ENCODE results near the gene PLS1. TPM values are rescaled to one million over a fixed set of nuclear protein-coding genes. Genes with fewer than 3 reads are reported as not detected.
"Not testable (repeated sequence)": the region's sequence is repeated elsewhere in the genome, so short reads cannot be mapped to it uniquely, and the experiment has no call there.

Gene PLS1
- polyA plus RNA-seq, 2 of the 4 experiments (the other 2 are of a cell fraction), result 18.5 to 78.1 TPM

DNA sequence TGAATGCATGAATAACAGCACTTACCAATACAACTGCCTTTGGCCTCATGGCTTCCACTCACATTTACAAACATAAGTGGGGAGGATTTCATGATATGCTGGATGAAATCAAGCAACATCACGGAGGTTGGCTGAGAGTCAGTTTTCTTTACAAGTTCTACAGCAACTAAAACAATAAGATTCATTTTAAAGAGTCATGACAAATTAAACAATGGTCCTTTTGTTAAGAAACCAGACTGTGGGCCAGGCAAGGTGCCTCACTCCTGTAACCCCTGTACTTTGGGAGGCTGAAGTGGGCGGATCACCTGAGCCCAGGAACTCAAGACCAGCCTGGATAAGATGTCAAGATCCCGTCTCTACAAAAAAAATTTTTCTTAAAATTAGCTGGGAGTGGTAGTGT, 30.1 kb upstream of the PLS1 start (continued):
- TF ChIP-seq, protein P1, sequence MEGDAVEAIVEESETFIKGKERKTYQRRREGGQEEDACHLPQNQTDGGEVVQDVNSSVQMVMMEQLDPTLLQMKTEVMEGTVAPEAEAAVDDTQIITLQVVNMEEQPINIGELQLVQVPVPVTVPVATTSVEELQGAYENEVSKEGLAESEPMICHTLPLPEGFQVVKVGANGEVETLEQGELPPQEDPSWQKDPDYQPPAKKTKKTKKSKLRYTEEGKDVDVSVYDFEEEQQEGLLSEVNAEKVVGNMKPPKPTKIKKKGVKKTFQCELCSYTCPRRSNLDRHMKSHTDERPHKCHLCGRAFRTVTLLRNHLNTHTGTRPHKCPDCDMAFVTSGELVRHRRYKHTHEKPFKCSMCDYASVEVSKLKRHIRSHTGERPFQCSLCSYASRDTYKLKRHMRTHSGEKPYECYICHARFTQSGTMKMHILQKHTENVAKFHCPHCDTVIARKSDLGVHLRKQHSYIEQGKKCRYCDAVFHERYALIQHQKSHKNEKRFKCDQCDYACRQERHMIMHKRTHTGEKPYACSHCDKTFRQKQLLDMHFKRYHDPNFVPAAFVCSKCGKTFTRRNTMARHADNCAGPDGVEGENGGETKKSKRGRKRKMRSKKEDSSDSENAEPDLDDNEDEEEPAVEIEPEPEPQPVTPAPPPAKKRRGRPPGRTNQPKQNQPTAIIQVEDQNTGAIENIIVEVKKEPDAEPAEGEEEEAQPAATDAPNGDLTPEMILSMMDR (IDR thresholded peaks at IDR 0.05), result no peak
- TF ChIP-seq, protein P2, sequence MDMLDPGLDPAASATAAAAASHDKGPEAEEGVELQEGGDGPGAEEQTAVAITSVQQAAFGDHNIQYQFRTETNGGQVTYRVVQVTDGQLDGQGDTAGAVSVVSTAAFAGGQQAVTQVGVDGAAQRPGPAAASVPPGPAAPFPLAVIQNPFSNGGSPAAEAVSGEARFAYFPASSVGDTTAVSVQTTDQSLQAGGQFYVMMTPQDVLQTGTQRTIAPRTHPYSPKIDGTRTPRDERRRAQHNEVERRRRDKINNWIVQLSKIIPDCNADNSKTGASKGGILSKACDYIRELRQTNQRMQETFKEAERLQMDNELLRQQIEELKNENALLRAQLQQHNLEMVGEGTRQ (IDR thresholded peaks at IDR 0.05), result no peak
- TF ChIP-seq HOXB13 (CRISPR knock-in tag; IDR thresholded peaks at IDR 0.05; ENCODE audit: low read depth) (no peak), CHD4 (IDR thresholded peaks at IDR 0.05; ENCODE audit: borderline replicate concordance) (no peak), CHD2 (IDR thresholded peaks at IDR 0.05; ENCODE audit: low read length, partially characterized antibody) (no peak)

DNA sequence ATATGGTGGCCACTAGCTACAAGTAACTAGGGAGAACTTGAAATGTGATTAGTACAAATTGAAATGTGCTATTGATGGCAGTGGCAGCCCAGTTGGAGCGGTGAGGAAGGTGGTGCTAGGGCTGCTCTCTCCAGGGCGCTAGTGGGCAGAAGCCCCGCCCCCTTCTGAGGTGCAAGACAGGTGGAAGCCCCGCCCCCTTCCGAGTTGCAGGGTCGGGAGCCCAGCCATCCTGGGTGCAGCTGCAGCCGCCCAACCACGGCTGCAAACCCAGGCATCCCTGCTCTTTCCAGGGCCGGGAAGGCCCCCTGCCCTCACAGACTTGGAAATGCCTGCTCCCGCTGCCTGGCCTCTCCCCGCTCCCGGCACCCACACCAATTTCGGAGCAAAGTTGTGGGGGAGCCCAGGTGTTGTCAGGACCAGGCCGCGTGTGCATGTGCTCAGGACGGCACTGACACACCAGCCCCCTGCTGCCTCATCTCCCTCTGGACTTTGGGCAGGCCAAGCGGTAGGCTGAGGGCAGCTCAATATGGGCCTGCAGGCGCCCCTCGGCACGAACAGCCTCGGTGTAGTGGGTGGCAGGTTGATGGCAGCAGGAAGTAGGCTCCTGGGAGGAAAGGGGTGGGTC, 27.7 kb upstream of the PLS1 start:
- Histone ChIP-seq H3K27ac (no peak overlapping the region), H3K4me2 (no peak overlapping the region), H3K4me3 (no peak overlapping the region), H3K9me3 (no peaks in the 10 kb centered on the region), H3K4me1 (no peaks in the 10 kb centered on the region)
- 95% methylated on average over 21 of the region's 21 CpGs for WGBS (ENCODE audit: missing lambda C conversion rate)
- CTCF ChIA-PET, result interaction anchor here (2.5 kb wide), 1 partner anchor 17 kb away, joined by 8 read pairs; no protein-coding TSS in a partner anchor
- FAIRE-seq, result no peak
- POLR2A ChIA-PET, result no interaction called here
- ATAC-seq, result peak in 1 of 2 experiments; percentile 33; a peak in 2 of 6 replicates
- DNase-seq (ENCODE audit: low read depth in 1 of 2, low spot score in 1 of 2), result no peak
- TF ChIP-seq, protein P3, sequence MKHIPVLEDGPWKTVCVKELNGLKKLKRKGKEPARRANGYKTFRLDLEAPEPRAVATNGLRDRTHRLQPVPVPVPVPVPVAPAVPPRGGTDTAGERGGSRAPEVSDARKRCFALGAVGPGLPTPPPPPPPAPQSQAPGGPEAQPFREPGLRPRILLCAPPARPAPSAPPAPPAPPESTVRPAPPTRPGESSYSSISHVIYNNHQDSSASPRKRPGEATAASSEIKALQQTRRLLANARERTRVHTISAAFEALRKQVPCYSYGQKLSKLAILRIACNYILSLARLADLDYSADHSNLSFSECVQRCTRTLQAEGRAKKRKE (CRISPR knock-in tag; IDR thresholded peaks at IDR 0.05; ENCODE audit: low read depth), result no peak
- TF ChIP-seq, protein P4, sequence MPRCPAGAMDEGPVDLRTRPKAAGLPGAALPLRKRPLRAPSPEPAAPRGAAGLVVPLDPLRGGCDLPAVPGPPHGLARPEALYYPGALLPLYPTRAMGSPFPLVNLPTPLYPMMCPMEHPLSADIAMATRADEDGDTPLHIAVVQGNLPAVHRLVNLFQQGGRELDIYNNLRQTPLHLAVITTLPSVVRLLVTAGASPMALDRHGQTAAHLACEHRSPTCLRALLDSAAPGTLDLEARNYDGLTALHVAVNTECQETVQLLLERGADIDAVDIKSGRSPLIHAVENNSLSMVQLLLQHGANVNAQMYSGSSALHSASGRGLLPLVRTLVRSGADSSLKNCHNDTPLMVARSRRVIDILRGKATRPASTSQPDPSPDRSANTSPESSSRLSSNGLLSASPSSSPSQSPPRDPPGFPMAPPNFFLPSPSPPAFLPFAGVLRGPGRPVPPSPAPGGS (IDR thresholded peaks at IDR 0.05), result no peak
- no peak for TF ChIP-seq KDM5A (IDR thresholded peaks at IDR 0.05)

DNA sequence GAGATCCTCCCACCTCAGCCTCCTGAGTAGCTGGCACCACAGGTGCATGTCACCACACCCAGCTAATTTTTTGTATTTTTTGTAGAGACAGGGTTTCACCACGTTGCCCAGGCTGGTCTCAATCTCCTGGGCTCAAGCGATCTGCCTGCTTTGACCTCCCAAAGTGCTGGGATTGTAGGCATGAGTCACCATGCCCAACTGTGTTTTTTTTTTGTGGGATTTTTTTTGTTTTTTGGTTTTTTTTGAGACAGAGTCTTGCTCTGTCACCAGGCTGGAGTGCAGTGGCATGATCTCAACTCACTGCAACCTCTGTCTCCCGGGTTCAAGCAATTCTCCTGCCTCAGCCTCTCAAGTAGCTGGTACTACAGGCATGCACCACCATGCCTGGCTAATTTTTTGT, 26.8 kb upstream of the PLS1 start:
- H3K4me2 ChIP-seq; H3K9me3 ChIP-seq; H3K4me3 ChIP-seq; H3K4me1 ChIP-seq; H3K27ac ChIP-seq; FAIRE-seq; ATAC-seq; DNase-seq (ENCODE audit: low read depth in 1 of 2, low spot score in 1 of 2): not testable (repeated sequence)
- POLR2A ChIA-PET, result interaction anchor here (0.7 kb wide), 1 partner anchor 10 kb away, joined by 5 read pairs; no protein-coding TSS in a partner anchor
- CTCF ChIA-PET, result interaction anchor here (0.6 to 2.5 kb wide), 2 partner anchors 16 to 329 kb away, joined by 3 to 8 read pairs; no protein-coding TSS in a partner anchor
- WGBS (ENCODE audit: missing lambda C conversion rate), result 90% methylated on average over 3 of the region's 3 CpGs

DNA sequence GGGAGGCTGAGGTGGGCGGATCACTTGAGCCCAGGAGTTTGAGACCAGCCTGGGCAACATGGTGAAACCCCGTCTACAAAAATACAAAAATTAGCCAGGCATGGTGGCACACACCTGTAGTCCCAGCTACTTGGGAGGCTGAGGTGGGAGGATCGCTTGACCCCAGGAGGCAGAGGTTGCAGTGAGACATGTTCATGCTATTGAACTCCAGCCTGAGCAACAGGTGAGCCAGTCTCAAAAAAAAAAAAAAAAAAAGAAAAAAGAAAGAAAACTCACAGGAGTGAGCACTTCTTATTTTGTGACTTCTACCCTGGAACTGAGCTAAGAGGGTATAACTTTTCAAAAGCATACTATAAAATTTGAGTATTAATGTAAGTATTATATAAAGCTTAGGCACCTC, 22.0 kb upstream of the PLS1 start:
- H3K4me3 ChIP-seq; H3K9me3 ChIP-seq; FAIRE-seq; ATAC-seq; H3K4me2 ChIP-seq; DNase-seq (ENCODE audit: low read depth in 1 of 2, low spot score in 1 of 2); H3K27ac ChIP-seq: not testable (repeated sequence)
- H3K4me1 ChIP-seq, result peaks cover 14% of the 10 kb centered on the region; the same call in 2 of the 3 replicates
- POLR2A ChIA-PET, result interaction anchor here (0.7 kb wide), 1 partner anchor 144 kb away, joined by 4 read pairs; no protein-coding TSS in a partner anchor
- WGBS (ENCODE audit: missing lambda C conversion rate), result 85% methylated on average over 3 of the region's 3 CpGs
- CTCF ChIA-PET, result interaction anchor here (0.6 kb wide), 1 partner anchor 1086 kb away, joined by 3 read pairs; no protein-coding TSS in a partner anchor

DNA sequence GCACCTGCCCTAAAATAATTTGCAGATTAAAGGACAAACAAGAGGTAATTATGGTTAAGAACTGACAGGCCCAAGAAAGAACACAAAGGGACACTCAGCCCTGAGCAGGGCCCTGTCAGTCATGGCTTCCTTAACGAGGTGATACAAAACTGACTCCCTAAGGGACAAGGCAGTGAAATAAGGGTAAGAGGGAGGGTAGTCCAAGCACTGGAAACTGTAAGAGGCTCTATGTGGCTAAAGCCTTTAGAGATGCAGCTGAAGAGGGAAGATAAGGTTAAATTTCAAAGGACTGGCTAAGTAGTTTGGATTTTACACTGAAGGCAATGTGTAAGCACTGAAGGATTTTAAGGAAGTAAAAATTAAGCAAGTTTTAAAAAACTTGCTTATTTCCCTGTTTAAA, 21.5 kb upstream of the PLS1 start:
- FAIRE-seq, result no peak
- 86% methylated on average over 1 of the region's 1 CpG for WGBS (ENCODE audit: missing lambda C conversion rate)
- CTCF ChIA-PET, result interaction anchor here (0.6 kb wide), 1 partner anchor 1086 kb away, joined by 3 read pairs; no protein-coding TSS in a partner anchor

More for the DNA sequence above, 21.5 kb upstream of the PLS1 start:
- POLR2A ChIA-PET, result interaction anchor here (0.7 kb wide), 1 partner anchor 145 kb away, joined by 4 read pairs; no protein-coding TSS in a partner anchor
- Histone ChIP-seq H3K4me2 (no peak overlapping the region), H3K4me3 (no peak overlapping the region), H3K9me3 (no peaks in the 10 kb centered on the region), H3K4me1 (peaks cover 16% of the 10 kb centered on the region; the same call in 2 of the 3 replicates), H3K27ac (no peak overlapping the region)
- DNase-seq (ENCODE audit: low read depth in 1 of 2, low spot score in 1 of 2), result no peak
- TF ChIP-seq RARB (CRISPR knock-in tag; IDR thresholded peaks at IDR 0.05) (no peak), TFCP2L1 (CRISPR knock-in tag; IDR thresholded peaks at IDR 0.05) (no peak), RCOR1 (IDR thresholded peaks at IDR 0.05; ENCODE audit: low read depth, low read length) (no peak), TP53 (CRISPR knock-in tag; IDR thresholded peaks at IDR 0.05) (no peak), RAD21 (conservative IDR thresholded peaks at IDR 0.05 in 1 of 2, IDR thresholded peaks at IDR 0.05 in 1 of 2) (no peak), ZC3H11A (IDR thresholded peaks at IDR 0.05) (no peak)
- TF ChIP-seq, protein P5, sequence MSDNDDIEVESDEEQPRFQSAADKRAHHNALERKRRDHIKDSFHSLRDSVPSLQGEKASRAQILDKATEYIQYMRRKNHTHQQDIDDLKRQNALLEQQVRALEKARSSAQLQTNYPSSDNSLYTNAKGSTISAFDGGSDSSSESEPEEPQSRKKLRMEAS (IDR thresholded peaks at IDR 0.05), result no peak
- TF ChIP-seq, protein P6, sequence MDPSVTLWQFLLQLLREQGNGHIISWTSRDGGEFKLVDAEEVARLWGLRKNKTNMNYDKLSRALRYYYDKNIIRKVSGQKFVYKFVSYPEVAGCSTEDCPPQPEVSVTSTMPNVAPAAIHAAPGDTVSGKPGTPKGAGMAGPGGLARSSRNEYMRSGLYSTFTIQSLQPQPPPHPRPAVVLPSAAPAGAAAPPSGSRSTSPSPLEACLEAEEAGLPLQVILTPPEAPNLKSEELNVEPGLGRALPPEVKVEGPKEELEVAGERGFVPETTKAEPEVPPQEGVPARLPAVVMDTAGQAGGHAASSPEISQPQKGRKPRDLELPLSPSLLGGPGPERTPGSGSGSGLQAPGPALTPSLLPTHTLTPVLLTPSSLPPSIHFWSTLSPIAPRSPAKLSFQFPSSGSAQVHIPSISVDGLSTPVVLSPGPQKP (IDR thresholded peaks at IDR 0.05; ENCODE audit: low read depth, low read length), result no peak
- no peak for ATAC-seq
